Left kidney (tissue), 1 donor: ENCODE data around the gene FEM1B. TPM values are rescaled to one million over a fixed set of nuclear protein-coding genes. Genes with fewer than 3 reads are reported as not detected.

Source experiments
- polyA plus RNA-seq: library from polyadenylated mRNA; unstranded; fragments of 120-200 nt; gene quantifications from one replicate; pipeline ENCODE4 v1.2.1, GENCODE V29; 2013; ENCODE audit not compliant: insufficient read length

Gene FEM1B
- polyA plus RNA-seq, 1 donor, result 67.6 TPM

Other genes starting within 250 kb of the FEM1B start
- 50.5 TPM for gene PIAS1, start 223.4 kb upstream of the FEM1B start, polyA plus RNA-seq
- gene CALML4, start 72.4 kb upstream of the FEM1B start, polyA plus RNA-seq, result 34.3 TPM
- gene CLN6, start 48.0 kb upstream of the FEM1B start, polyA plus RNA-seq, result 36.5 TPM
- gene ITGA11, start 154.4 kb downstream of the FEM1B start, polyA plus RNA-seq, result 3.6 TPM